GM13977 (cell line): ENCODE data around the gene SLC10A7.

ENCODE experiments used
- DNase-seq: peaks from one replicate; pipeline ENCODE4 v3.0.0; 2012; ENCODE audit warnings: low spot score
- in situ Hi-C: fragments of 300-500 bp; cut with MboI; formaldehyde crosslinking; loops from one replicate; pipeline ENCODE4 v1.12.0; 2022; ENCODE audit warnings: low sequenced_read_pairs, low pct_unique_long_range_greater_than_20kb, mixed read lengths, inconsistent platforms; ENCODE audit not compliant: unreplicated experiment
- TF ChIP-seq, protein P1 (sequence below): IDR thresholded peaks from 2 replicates; pipeline ENCODE4 v1.5.1; 2012; ENCODE audit warnings: mild to moderate bottlenecking, control low read depth; ENCODE audit not compliant: insufficient read depth; ENCODE audit errors: extremely low read depth, missing control alignments

The SLC10A7 gene

GRCh38 chr4:146315184-146315583, 206.6 kb downstream of the SLC10A7 start:
- in situ Hi-C loops: no loop called here
- DNase-seq: no peak
- TF ChIP-seq, protein P1, sequence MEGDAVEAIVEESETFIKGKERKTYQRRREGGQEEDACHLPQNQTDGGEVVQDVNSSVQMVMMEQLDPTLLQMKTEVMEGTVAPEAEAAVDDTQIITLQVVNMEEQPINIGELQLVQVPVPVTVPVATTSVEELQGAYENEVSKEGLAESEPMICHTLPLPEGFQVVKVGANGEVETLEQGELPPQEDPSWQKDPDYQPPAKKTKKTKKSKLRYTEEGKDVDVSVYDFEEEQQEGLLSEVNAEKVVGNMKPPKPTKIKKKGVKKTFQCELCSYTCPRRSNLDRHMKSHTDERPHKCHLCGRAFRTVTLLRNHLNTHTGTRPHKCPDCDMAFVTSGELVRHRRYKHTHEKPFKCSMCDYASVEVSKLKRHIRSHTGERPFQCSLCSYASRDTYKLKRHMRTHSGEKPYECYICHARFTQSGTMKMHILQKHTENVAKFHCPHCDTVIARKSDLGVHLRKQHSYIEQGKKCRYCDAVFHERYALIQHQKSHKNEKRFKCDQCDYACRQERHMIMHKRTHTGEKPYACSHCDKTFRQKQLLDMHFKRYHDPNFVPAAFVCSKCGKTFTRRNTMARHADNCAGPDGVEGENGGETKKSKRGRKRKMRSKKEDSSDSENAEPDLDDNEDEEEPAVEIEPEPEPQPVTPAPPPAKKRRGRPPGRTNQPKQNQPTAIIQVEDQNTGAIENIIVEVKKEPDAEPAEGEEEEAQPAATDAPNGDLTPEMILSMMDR: no peak

DNA sequence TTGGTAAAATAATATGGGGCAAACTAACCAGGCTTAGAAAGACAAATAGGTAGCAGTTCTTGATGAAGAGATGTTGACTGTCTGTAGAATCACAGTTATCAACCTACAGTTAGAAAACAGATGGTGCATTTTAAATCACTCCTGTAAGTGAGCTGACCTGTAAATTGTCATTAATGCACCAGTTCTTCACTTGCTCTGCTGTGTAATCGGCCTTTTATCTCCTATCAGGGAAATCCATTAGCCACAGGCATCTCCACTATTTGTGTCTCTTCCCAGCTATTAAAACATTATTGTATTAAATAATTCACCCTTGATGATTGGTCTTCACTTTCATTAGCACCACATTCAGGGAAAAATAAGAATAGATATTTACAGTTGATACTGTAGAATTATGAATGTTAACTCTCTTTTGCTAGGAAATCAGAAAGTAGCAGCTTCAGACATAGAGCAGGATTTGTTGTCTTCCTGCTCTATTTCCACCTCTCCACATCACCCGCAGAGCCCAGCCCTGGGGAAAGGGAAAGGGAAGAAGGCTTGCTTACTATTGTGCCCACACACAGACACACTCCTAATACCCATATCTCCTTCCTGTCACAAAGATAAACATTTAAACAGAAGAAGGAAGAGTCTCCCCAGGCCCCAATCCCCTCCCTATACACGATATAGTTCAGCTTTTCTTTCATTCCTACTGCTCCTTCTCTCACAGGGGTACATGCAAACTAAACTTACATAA, 210.3 kb downstream of the SLC10A7 start:
- no peak for DNase-seq
- in situ Hi-C loops: no loop called here
- TF ChIP-seq, protein P1: no peak

DNA sequence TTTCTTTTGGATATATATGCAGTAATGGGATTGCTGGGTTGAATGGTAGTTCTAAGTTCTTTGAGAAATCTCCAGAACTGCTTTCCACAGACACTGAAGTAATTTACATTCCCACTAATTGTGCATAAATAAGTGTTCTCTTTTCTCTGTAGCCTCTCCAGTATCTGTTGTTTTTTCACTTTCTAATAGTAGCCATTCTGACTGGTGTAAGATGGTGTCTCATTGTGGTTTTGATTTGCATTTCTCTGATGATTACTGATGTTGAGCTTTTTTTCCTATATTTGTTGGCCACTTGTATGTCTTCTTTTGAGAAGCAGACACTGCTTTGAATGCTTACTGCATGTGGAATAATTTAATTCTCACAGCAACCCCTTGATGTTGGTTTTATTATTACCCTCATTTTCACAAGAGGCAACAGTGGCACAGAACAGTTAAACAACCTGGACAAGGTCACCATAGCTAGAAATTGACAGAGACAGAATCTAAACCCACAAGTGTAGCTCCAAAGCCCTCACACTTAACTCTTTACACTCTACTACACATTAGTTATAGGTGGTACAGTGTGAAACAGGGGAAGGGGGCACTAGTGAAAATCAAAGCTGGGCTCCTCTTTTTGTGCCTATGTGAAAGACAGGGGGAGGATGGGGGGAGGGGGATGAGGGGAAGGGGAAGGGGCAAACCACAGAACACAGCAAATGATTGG, 211.3 kb downstream of the SLC10A7 start:
- no peak for DNase-seq
- TF ChIP-seq, protein P1: no peak
- in situ Hi-C loops: no loop called here

- TF ChIP-seq, protein P1: no peak
- in situ Hi-C loops: no loop called here
- DNase-seq: no peak
Observed at GRCh38 chr4:146308951-146309350, 212.8 kb downstream of the SLC10A7 start.

GRCh38 chr4:146302822-146303221, 218.9 kb downstream of the SLC10A7 start:
- in situ Hi-C loops: no loop called here
- TF ChIP-seq, protein P1: no peak
- DNase-seq: no peak

- DNase-seq: no peak
- TF ChIP-seq, protein P1: no peak
- in situ Hi-C loops: no loop called here
Observed at GRCh38 chr4:146299607-146300006, 222.1 kb downstream of the SLC10A7 start.
